GM19351 (cell line): ENCODE results near the gene ANKRD13D.
"Not testable (repeated sequence)": the region's sequence is repeated elsewhere in the genome, so short reads cannot be mapped to it uniquely, and the experiment has no call there.

Experiments used
- ATAC-seq: cut with Tn5 transposase; IDR thresholded peaks from one replicate; pipeline ENCODE4 v1.9.1; 2021; ENCODE audit warnings: mild to moderate bottlenecking, moderate library complexity; ENCODE audit not compliant: unreplicated experiment

ANKRD13D gene

GRCh38 chr11:67289226-67289650, at the start of gene ANKRD13D:
Gene ANKRD13D (plus strand): TSS chr11:67289303. CDS start chr11:67289461, 158 bp downstream.
- no peak for ATAC-seq

- peak; percentile 87 for ATAC-seq
Observed at GRCh38 chr11:67239783-67240575, 49.1 kb upstream of the ANKRD13D start.

GRCh38 chr11:67240576-67241389, 48.3 kb upstream of the ANKRD13D start:
- ATAC-seq = peak; percentile 29

- no peak for ATAC-seq
Observed at GRCh38 chr11:67242548-67242947, 46.6 kb upstream of the ANKRD13D start.

- ATAC-seq = no peak
Observed at GRCh38 chr11:67243051-67243450, 46.1 kb upstream of the ANKRD13D start.

- no peak for ATAC-seq
Observed at GRCh38 chr11:67245046-67245445, 44.1 kb upstream of the ANKRD13D start.

GRCh38 chr11:67247946-67248550, 41.1 kb upstream of the ANKRD13D start:
- no peak for ATAC-seq

GRCh38 chr11:67248653-67249052, 40.5 kb upstream of the ANKRD13D start:
- ATAC-seq = no peak

- no peak for ATAC-seq
Observed at GRCh38 chr11:67250059-67251043, 38.8 kb upstream of the ANKRD13D start.

- ATAC-seq = no peak
Observed at GRCh38 chr11:67251841-67252240, 37.3 kb upstream of the ANKRD13D start.

GRCh38 chr11:67252831-67253239, 36.3 kb upstream of the ANKRD13D start:
- no peak for ATAC-seq

- no peak for ATAC-seq
Observed at GRCh38 chr11:67253872-67254624, 35.1 kb upstream of the ANKRD13D start.

- no peak for ATAC-seq
Observed at GRCh38 chr11:67254798-67255197, 34.3 kb upstream of the ANKRD13D start.

GRCh38 chr11:67255353-67255752, 33.8 kb upstream of the ANKRD13D start:
- no peak for ATAC-seq

GRCh38 chr11:67255864-67256263, 33.2 kb upstream of the ANKRD13D start:
- no peak for ATAC-seq

GRCh38 chr11:67256477-67257135, 32.5 kb upstream of the ANKRD13D start:
- no peak for ATAC-seq

GRCh38 chr11:67260406-67260805, 28.7 kb upstream of the ANKRD13D start:
- no peak for ATAC-seq

- ATAC-seq = not testable (repeated sequence)
Observed at GRCh38 chr11:67260885-67261639, 28.0 kb upstream of the ANKRD13D start.

GRCh38 chr11:67261640-67261945, 27.5 kb upstream of the ANKRD13D start:
- no peak for ATAC-seq
